Measurements from ENCODE around the gene KCND3.

KCND3 gene

DNA sequence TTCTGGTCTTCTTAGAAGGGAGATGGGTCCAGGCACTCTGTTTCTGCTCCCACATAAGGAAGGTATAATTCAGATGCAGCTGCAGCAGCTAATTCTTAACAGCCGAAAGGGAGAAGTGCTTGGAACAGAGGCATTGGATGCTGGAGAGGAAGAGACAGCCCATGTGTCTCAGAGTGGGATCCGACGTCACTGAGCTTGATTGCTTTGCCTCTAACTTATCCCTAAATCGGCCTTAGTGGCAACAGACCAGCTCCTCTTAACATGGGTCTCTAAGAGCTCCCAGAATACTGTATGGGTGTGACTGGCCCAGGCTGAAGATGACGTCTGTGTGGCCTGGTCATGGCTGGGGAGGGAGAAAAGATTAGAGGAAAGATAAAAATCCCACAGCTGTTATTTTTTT, 40.7 kb upstream of the KCND3 start:
- Histone ChIP-seq H3K4me1 (ENCODE audit: control insufficient read depth, insufficient read depth, low read length) (no peaks in the 10 kb centered on the region), H3K4me3 (ENCODE audit: low read depth, low read length) (no peak overlapping the region), H3K36me3 (ENCODE audit: control insufficient read depth in 2 of 2, insufficient read depth in 1 of 2, low read length in 2 of 2) (no peaks in the 10 kb centered on the region), H3K27ac (ENCODE audit: extremely low read depth, low read depth, low read length) (no peak overlapping the region), H3K9me3 (ENCODE audit: control insufficient read depth, insufficient read depth, low read depth, low read length) (no peaks in the 10 kb centered on the region)
- TF ChIP-seq ZNF266 (tag by site-specific recombination; IDR thresholded peaks at IDR 0.05; ENCODE audit: low read depth) (no peak), ZFP69B (tag by site-specific recombination; IDR thresholded peaks at IDR 0.05) (no peak), RBAK (tag by site-specific recombination; IDR thresholded peaks at IDR 0.05) (no peak), GLIS1 (tag by site-specific recombination; IDR thresholded peaks at IDR 0.05) (no peak), ZNF138 (tag by site-specific recombination; IDR thresholded peaks at IDR 0.05; ENCODE audit: borderline replicate concordance) (no peak), ZNF596 (tag by site-specific recombination; IDR thresholded peaks at IDR 0.05) (no peak), ZNF394 (tag by site-specific recombination; IDR thresholded peaks at IDR 0.05; ENCODE audit: borderline replicate concordance) (no peak), ZNF311 (tag by site-specific recombination; IDR thresholded peaks at IDR 0.05; ENCODE audit: borderline replicate concordance) (no peak), ZNF174 (tag by site-specific recombination; IDR thresholded peaks at IDR 0.05) (no peak), BCL11B (tag by site-specific recombination; IDR thresholded peaks at IDR 0.05; ENCODE audit: low read depth) (no peak), ZNF544 (tag by site-specific recombination; IDR thresholded peaks at IDR 0.05) (no peak), ZNF248 (tag by site-specific recombination; IDR thresholded peaks at IDR 0.05) (no peak), ZNF24 (tag by site-specific recombination; IDR thresholded peaks at IDR 0.05) (no peak), ZNF610 (tag by site-specific recombination; IDR thresholded peaks at IDR 0.05; ENCODE audit: borderline replicate concordance) (no peak), ZNF18 (tag by site-specific recombination; IDR thresholded peaks at IDR 0.05) (no peak), ZNF169 (tag by site-specific recombination; IDR thresholded peaks at IDR 0.05) (no peak), SP7 (tag by site-specific recombination; IDR thresholded peaks at IDR 0.05) (no peak), ZEB2 (tag by site-specific recombination; IDR thresholded peaks at IDR 0.05) (no peak)
- TF ChIP-seq, protein P1, sequence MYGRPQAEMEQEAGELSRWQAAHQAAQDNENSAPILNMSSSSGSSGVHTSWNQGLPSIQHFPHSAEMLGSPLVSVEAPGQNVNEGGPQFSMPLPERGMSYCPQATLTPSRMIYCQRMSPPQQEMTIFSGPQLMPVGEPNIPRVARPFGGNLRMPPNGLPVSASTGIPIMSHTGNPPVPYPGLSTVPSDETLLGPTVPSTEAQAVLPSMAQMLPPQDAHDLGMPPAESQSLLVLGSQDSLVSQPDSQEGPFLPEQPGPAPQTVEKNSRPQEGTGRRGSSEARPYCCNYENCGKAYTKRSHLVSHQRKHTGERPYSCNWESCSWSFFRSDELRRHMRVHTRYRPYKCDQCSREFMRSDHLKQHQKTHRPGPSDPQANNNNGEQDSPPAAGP (tag by site-specific recombination; IDR thresholded peaks at IDR 0.05) = no peak
- ChIA-PET CTCF (interaction anchor here (0.5 kb wide), 1 partner anchor 56 kb away, joined by 3 read pairs; no protein-coding TSS in a partner anchor), POLR2A (no interaction called here)

GRCh38 chr1:112027696-112028095, 38.2 kb upstream of the KCND3 start:
- POLR2A ChIA-PET = no interaction called here
- Histone ChIP-seq H3K4me1 (ENCODE audit: control insufficient read depth, insufficient read depth, low read length) (no peaks in the 10 kb centered on the region), H3K9me3 (ENCODE audit: control insufficient read depth, insufficient read depth, low read depth, low read length) (no peaks in the 10 kb centered on the region), H3K27ac (ENCODE audit: extremely low read depth, low read depth, low read length) (no peak overlapping the region), H3K36me3 (ENCODE audit: control insufficient read depth in 2 of 2, insufficient read depth in 1 of 2, low read length in 2 of 2) (no peaks in the 10 kb centered on the region), H3K4me3 (ENCODE audit: low read depth, low read length) (no peak overlapping the region)
- CTCF ChIA-PET = interaction anchor here (0.7 kb wide), 1 partner anchor 36 kb away, joined by 3 read pairs; no protein-coding TSS in a partner anchor
- TF ChIP-seq BCL11A (tag by site-specific recombination; IDR thresholded peaks at IDR 0.05; ENCODE audit: low read depth) (no peak), INSM2 (tag by site-specific recombination; IDR thresholded peaks at IDR 0.05) (no peak), YY1 (tag by site-specific recombination; IDR thresholded peaks at IDR 0.05) (no peak), ZNF366 (tag by site-specific recombination; conservative IDR thresholded peaks at IDR 0.05) (no peak), ZNF433 (tag by site-specific recombination; IDR thresholded peaks at IDR 0.05; ENCODE audit: low read depth) (no peak), MEIS1 (CRISPR knock-in tag; IDR thresholded peaks at IDR 0.05; ENCODE audit: borderline replicate concordance) (no peak), ZFP3 (tag by site-specific recombination; IDR thresholded peaks at IDR 0.05; ENCODE audit: low read depth) (no peak), HIC1 (tag by site-specific recombination; IDR thresholded peaks at IDR 0.05) (no peak), ZNF768 (tag by site-specific recombination; IDR thresholded peaks at IDR 0.05) (no peak), ZFHX2 (tag by site-specific recombination; conservative IDR thresholded peaks at IDR 0.05) (no peak), ZNF629 (tag by site-specific recombination; IDR thresholded peaks at IDR 0.05) (no peak)
- TF ChIP-seq, protein P2, sequence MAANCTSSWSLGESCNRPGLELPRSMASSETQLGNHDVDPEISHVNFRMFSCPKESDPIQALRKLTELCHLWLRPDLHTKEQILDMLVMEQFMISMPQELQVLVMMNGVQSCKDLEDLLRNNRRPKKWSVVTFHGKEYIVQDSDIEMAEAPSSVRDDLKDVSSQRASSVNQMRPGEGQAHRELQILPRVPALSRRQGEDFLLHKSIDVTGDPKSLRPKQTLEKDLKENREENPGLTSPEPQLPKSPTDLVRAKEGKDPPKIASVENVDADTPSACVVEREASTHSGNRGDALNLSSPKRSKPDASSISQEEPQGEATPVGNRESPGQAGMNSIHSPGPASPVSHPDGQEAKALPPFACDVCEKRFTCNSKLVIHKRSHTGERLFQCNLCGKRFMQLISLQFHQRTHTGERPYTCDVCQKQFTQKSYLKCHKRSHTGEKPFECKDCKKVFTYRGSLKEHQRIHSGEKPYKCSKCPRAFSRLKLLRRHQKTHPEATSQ (tag by site-specific recombination; IDR thresholded peaks at IDR 0.05) = no peak
